ENCODE data around the gene UBAP1.
"Not testable (repeated sequence)": the region's sequence is repeated elsewhere in the genome, so short reads cannot be mapped to it uniquely, and the experiment has no call there.

UBAP1 gene

GRCh38 chr9:34256987-34257585, 78.2 kb downstream of the UBAP1 start:
- DNase-seq (ENCODE audit: low read depth in 2 of 3, low spot score in 2 of 3): no peak

- no peak for DNase-seq (ENCODE audit: low read depth in 2 of 3, low spot score in 2 of 3)
These were observed 80.5 kb downstream of the UBAP1 start for GRCh38 chr9:34259315-34259714.

GRCh38 chr9:34262971-34263370, 84.1 kb downstream of the UBAP1 start:
- DNase-seq (ENCODE audit: low read depth in 2 of 3, low spot score in 2 of 3): no peak

- DNase-seq (ENCODE audit: low read depth in 2 of 3, low spot score in 2 of 3): no peak
These were observed 88.8 kb downstream of the UBAP1 start for GRCh38 chr9:34267660-34268059.

- no peak for DNase-seq (ENCODE audit: low read depth in 2 of 3, low spot score in 2 of 3)
These were observed 92.6 kb downstream of the UBAP1 start for GRCh38 chr9:34271265-34272006.

GRCh38 chr9:34272101-34272541, 93.3 kb downstream of the UBAP1 start:
- DNase-seq (ENCODE audit: low read depth in 2 of 3, low spot score in 2 of 3): no peak

GRCh38 chr9:34273588-34273987, 94.7 kb downstream of the UBAP1 start:
- DNase-seq (ENCODE audit: low read depth in 2 of 3, low spot score in 2 of 3): not testable (repeated sequence)

- DNase-seq (ENCODE audit: low read depth in 2 of 3, low spot score in 2 of 3): no peak
These were observed 97.0 kb downstream of the UBAP1 start for GRCh38 chr9:34275811-34276210.

- no peak for DNase-seq (ENCODE audit: low read depth in 2 of 3, low spot score in 2 of 3)
These were observed 97.9 kb downstream of the UBAP1 start for GRCh38 chr9:34276772-34277171.

- DNase-seq (ENCODE audit: low read depth in 2 of 3, low spot score in 2 of 3): no peak
These were observed 100.6 kb downstream of the UBAP1 start for GRCh38 chr9:34279411-34279810.

GRCh38 chr9:34282096-34282495, 103.3 kb downstream of the UBAP1 start:
- DNase-seq (ENCODE audit: low read depth in 2 of 3, low spot score in 2 of 3): no peak

GRCh38 chr9:34289159-34289558, 110.3 kb downstream of the UBAP1 start:
- no peak for DNase-seq (ENCODE audit: low read depth in 2 of 3, low spot score in 2 of 3)

- DNase-seq (ENCODE audit: low read depth in 2 of 3, low spot score in 2 of 3): no peak
These were observed 112.2 kb downstream of the UBAP1 start for GRCh38 chr9:34291023-34291422.

GRCh38 chr9:34291423-34291822, 112.6 kb downstream of the UBAP1 start:
- no peak for DNase-seq (ENCODE audit: low read depth in 2 of 3, low spot score in 2 of 3)

- DNase-seq (ENCODE audit: low read depth in 2 of 3, low spot score in 2 of 3): no peak
These were observed 113.7 kb downstream of the UBAP1 start for GRCh38 chr9:34292552-34292951.

GRCh38 chr9:34301064-34301463, 122.2 kb downstream of the UBAP1 start:
- not testable (repeated sequence) for DNase-seq (ENCODE audit: low read depth in 2 of 3, low spot score in 2 of 3)
